Activated CD8-positive, alpha-beta memory T cell treated with anti-CD3 and anti-CD28 coated beads, Interleukin-2, amount 10 ng/mL, durations not matched to agents 7 days and 5 days (primary cell): ENCODE data around the gene C16orf90. TPM values are rescaled to one million over a fixed set of nuclear protein-coding genes. Genes with fewer than 3 reads are reported as not detected.
"Not testable (repeated sequence)": the region's sequence is repeated elsewhere in the genome, so short reads cannot be mapped to it uniquely, and the experiment has no call there.

Experiments used
- ATAC-seq: fragments of 150-1000 bp; cut with Tn5 transposase; one replicate; pipeline ENCODE4 v1.10.0; 2021; ENCODE audit warnings: moderate library complexity
- CTCF ChIA-PET: fragments of 350-600 bp; sonication (Branson Sonifier 250); formaldehyde crosslinking; loops from one replicate; lab custom pipeline; 2021; ENCODE audit warnings: antibody characterized with exemption; lab: Charles Lee
- DNase-seq: peaks from one replicate; pipeline ENCODE4 v3.0.0-alpha.2; 2020
- H3K27ac Mint-ChIP-seq: one replicate; pipeline ENCODE4 v1.8.0; 2021; ENCODE audit warnings: mild to moderate bottlenecking, mixed read lengths
- H3K27me3 Mint-ChIP-seq: one replicate; pipeline ENCODE4 v1.8.0; 2021; ENCODE audit warnings: mixed read lengths
- H3K36me3 Mint-ChIP-seq: one replicate; pipeline ENCODE4 v1.8.0; 2021; ENCODE audit warnings: mild to moderate bottlenecking, mixed read lengths
- H3K4me1 Mint-ChIP-seq: one replicate; pipeline ENCODE4 v1.8.0; 2021; ENCODE audit warnings: mixed read lengths
- H3K4me3 Mint-ChIP-seq: one replicate; pipeline ENCODE4 v1.8.0; 2021; ENCODE audit warnings: mild to moderate bottlenecking, moderate library complexity, mixed read lengths
- H3K9me3 Mint-ChIP-seq: one replicate; pipeline ENCODE4 v1.8.0; 2022; ENCODE audit warnings: low read depth, mixed read lengths
- total RNA-seq, 2 experiments: library from RNA; stranded (reverse); gene quantifications; one replicate each; pipeline ENCODE4 v1.2.3, GENCODE V29; 2021

C16orf90 gene
- total RNA-seq, 2 experiments from 2014 or later: not detected

- CTCF ChIA-PET: no interaction called here
- Mint-ChIP-seq H3K27me3 (no peaks in the 10 kb centered on the region), H3K4me3 (no peak overlapping the region), H3K4me1 (peaks cover 34% of the 10 kb centered on the region), H3K9me3 (no peaks in the 10 kb centered on the region), H3K27ac (no peak overlapping the region), H3K36me3 (peaks cover 35% of the 10 kb centered on the region)
- no peak for DNase-seq
- no peak for ATAC-seq
Observed at GRCh38 chr16:3475604-3476375, 19.5 kb downstream of the C16orf90 start.

- H3K27ac Mint-ChIP-seq, CTCF ChIA-PET: not testable (repeated sequence)
Observed at GRCh38 chr16:3474870-3475269, 20.4 kb downstream of the C16orf90 start.

GRCh38 chr16:3474136-3474779 lies 21.0 kb downstream of the C16orf90 start:
- no peak for DNase-seq
- H3K27me3 Mint-ChIP-seq: no peaks in the 10 kb centered on the region

More at GRCh38 chr16:3474870-3475269, 20.4 kb downstream of the C16orf90 start:
- H3K27me3 Mint-ChIP-seq, DNase-seq, H3K9me3 Mint-ChIP-seq, ATAC-seq, H3K4me3 Mint-ChIP-seq: not testable (repeated sequence)
- Mint-ChIP-seq H3K36me3 (peaks cover 35% of the 10 kb centered on the region), H3K4me1 (peaks cover 35% of the 10 kb centered on the region)

GRCh38 chr16:3473596-3473943 lies 21.7 kb downstream of the C16orf90 start:
- CTCF ChIA-PET, DNase-seq, ATAC-seq, H3K27me3 Mint-ChIP-seq, H3K27ac Mint-ChIP-seq, H3K4me3 Mint-ChIP-seq, H3K9me3 Mint-ChIP-seq: not testable (repeated sequence)
- Mint-ChIP-seq H3K4me1 (peaks cover 23% of the 10 kb centered on the region), H3K36me3 (peaks cover 28% of the 10 kb centered on the region)

More at GRCh38 chr16:3474136-3474779, 21.0 kb downstream of the C16orf90 start:
- Mint-ChIP-seq H3K4me3 (no peak overlapping the region), H3K4me1 (peaks cover 29% of the 10 kb centered on the region), H3K9me3 (no peaks in the 10 kb centered on the region), H3K27ac (no peak overlapping the region), H3K36me3 (peaks cover 29% of the 10 kb centered on the region)
- CTCF ChIA-PET: no interaction called here
- ATAC-seq: no peak

GRCh38 chr16:3472878-3473595 lies 22.3 kb downstream of the C16orf90 start:
- Mint-ChIP-seq H3K9me3 (no peaks in the 10 kb centered on the region), H3K4me1 (peaks cover 20% of the 10 kb centered on the region), H3K27me3 (no peaks in the 10 kb centered on the region), H3K4me3 (no peak overlapping the region), H3K27ac (peak overlapping the region; percentile 60), H3K36me3 (peaks cover 28% of the 10 kb centered on the region)
- ATAC-seq (peak; percentile 63), DNase-seq (peak; percentile 53)
- CTCF ChIA-PET: interaction anchor here (0.8 to 1.4 kb wide), 2 partner anchors 12 to 29 kb away, joined by 3 read pairs; partner anchors contain the start of gene NAA60

- no peaks in the 10 kb centered on the region for H3K9me3 Mint-ChIP-seq
- no peak overlapping the region for H3K4me3 Mint-ChIP-seq
- peaks cover 32% of the 10 kb centered on the region for H3K4me1 Mint-ChIP-seq
- no peak for ATAC-seq
- no peaks in the 10 kb centered on the region for H3K27me3 Mint-ChIP-seq
- H3K27ac Mint-ChIP-seq: no peak overlapping the region
- peaks cover 30% of the 10 kb centered on the region for H3K36me3 Mint-ChIP-seq
- DNase-seq: no peak
- CTCF ChIA-PET: interaction anchor here (1.4 kb wide), 1 partner anchor 11 kb away, joined by 3 read pairs; no protein-coding TSS in a partner anchor
Observed at GRCh38 chr16:3471518-3472176, 23.6 kb downstream of the C16orf90 start.

- H3K36me3 Mint-ChIP-seq: peaks cover 34% of the 10 kb centered on the region
- CTCF ChIA-PET: no interaction called here
- ATAC-seq (no peak), DNase-seq (no peak)
- H3K27me3 Mint-ChIP-seq: no peaks in the 10 kb centered on the region
- no peak overlapping the region for H3K27ac Mint-ChIP-seq
- no peak overlapping the region for H3K4me3 Mint-ChIP-seq
- no peaks in the 10 kb centered on the region for H3K9me3 Mint-ChIP-seq
- peaks cover 36% of the 10 kb centered on the region for H3K4me1 Mint-ChIP-seq
Observed at GRCh38 chr16:3470723-3471122, 24.6 kb downstream of the C16orf90 start.

- H3K27ac Mint-ChIP-seq: no peak overlapping the region
- no peak for DNase-seq
- CTCF ChIA-PET: no interaction called here
Observed at GRCh38 chr16:3469736-3470135, 25.6 kb downstream of the C16orf90 start.

GRCh38 chr16:3468501-3468900 lies 26.8 kb downstream of the C16orf90 start:
- peaks cover 37% of the 10 kb centered on the region for H3K36me3 Mint-ChIP-seq
- peaks cover 49% of the 10 kb centered on the region for H3K4me1 Mint-ChIP-seq
- no peak overlapping the region for H3K27ac Mint-ChIP-seq

More at GRCh38 chr16:3469736-3470135, 25.6 kb downstream of the C16orf90 start:
- Mint-ChIP-seq H3K36me3 (peaks cover 36% of the 10 kb centered on the region), H3K4me1 (peaks cover 42% of the 10 kb centered on the region), H3K27me3 (no peaks in the 10 kb centered on the region), H3K9me3 (no peaks in the 10 kb centered on the region), H3K4me3 (no peak overlapping the region)
- ATAC-seq: no peak

GRCh38 chr16:3467921-3468320 lies 27.4 kb downstream of the C16orf90 start:
- H3K27ac Mint-ChIP-seq: no peak overlapping the region
- H3K4me3 Mint-ChIP-seq: no peak overlapping the region
- no peaks in the 10 kb centered on the region for H3K9me3 Mint-ChIP-seq
- peaks cover 31% of the 10 kb centered on the region for H3K36me3 Mint-ChIP-seq
- no peak for DNase-seq
- CTCF ChIA-PET: interaction anchor here (1.1 kb wide), 1 partner anchor 33 kb away, joined by 4 read pairs; the partner anchor contains the start of gene CLUAP1
- no peaks in the 10 kb centered on the region for H3K27me3 Mint-ChIP-seq
- peaks cover 46% of the 10 kb centered on the region for H3K4me1 Mint-ChIP-seq
- ATAC-seq: no peak

More at GRCh38 chr16:3468501-3468900, 26.8 kb downstream of the C16orf90 start:
- Mint-ChIP-seq H3K9me3 (no peaks in the 10 kb centered on the region), H3K27me3 (no peaks in the 10 kb centered on the region), H3K4me3 (no peak overlapping the region)
- ATAC-seq (no peak), DNase-seq (no peak)
- CTCF ChIA-PET: interaction anchor here (1.1 kb wide), 1 partner anchor 32 kb away, joined by 4 read pairs; the partner anchor contains the start of gene CLUAP1

GRCh38 chr16:3467182-3467581 lies 28.1 kb downstream of the C16orf90 start:
- H3K27ac Mint-ChIP-seq: no peak overlapping the region
- CTCF ChIA-PET: no interaction called here
- H3K4me1 Mint-ChIP-seq: peaks cover 43% of the 10 kb centered on the region

GRCh38 chr16:3465911-3466584 lies 29.2 kb downstream of the C16orf90 start:
- DNase-seq: no peak
- H3K4me3 Mint-ChIP-seq: no peak overlapping the region
- CTCF ChIA-PET: no interaction called here
- H3K27ac Mint-ChIP-seq: no peak overlapping the region
- H3K27me3 Mint-ChIP-seq: no peaks in the 10 kb centered on the region
- H3K4me1 Mint-ChIP-seq: peaks cover 48% of the 10 kb centered on the region
- no peaks in the 10 kb centered on the region for H3K9me3 Mint-ChIP-seq
- peaks cover 22% of the 10 kb centered on the region for H3K36me3 Mint-ChIP-seq
- no peak for ATAC-seq

More at GRCh38 chr16:3467182-3467581, 28.1 kb downstream of the C16orf90 start:
- DNase-seq: no peak
- Mint-ChIP-seq H3K9me3 (no peaks in the 10 kb centered on the region), H3K36me3 (peaks cover 27% of the 10 kb centered on the region), H3K27me3 (no peaks in the 10 kb centered on the region), H3K4me3 (no peak overlapping the region)
- ATAC-seq: no peak
